HPDE6-E6E7 (cell line): ENCODE measurements around the gene TNNI3K.

Source experiments
- DNase-seq: peaks from one replicate; pipeline ENCODE4 v3.0.0; 2011; ENCODE audit warnings: missing footprints; ENCODE audit errors: extremely low spot score

The TNNI3K gene

GRCh38 chr1:74571891-74572290, 336.7 kb downstream of the TNNI3K start:
- DNase-seq = no peak

GRCh38 chr1:74578101-74578500, 342.9 kb downstream of the TNNI3K start:
- no peak for DNase-seq

- DNase-seq = no peak
Measured at GRCh38 chr1:74579425-74579824, 344.2 kb downstream of the TNNI3K start.

DNA sequence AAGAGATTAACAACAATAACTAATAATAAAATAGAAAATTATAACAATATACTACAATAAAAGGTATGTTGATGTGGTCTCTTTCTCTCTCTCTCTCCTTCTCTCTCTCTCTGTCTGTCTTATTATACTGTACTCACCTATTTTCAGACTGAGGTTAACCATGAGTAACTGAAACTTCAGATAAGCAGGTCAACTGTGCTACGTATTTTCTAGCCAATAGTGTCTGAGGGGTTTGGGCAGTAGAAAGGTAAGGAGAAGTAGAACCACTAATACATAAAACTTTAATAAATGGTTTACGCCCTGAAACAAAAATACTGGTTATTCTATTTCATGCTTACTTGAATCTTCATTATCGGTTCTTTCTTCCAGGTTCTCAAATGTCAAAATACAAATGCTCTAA, 348.2 kb downstream of the TNNI3K start:
- no peak for DNase-seq

DNA sequence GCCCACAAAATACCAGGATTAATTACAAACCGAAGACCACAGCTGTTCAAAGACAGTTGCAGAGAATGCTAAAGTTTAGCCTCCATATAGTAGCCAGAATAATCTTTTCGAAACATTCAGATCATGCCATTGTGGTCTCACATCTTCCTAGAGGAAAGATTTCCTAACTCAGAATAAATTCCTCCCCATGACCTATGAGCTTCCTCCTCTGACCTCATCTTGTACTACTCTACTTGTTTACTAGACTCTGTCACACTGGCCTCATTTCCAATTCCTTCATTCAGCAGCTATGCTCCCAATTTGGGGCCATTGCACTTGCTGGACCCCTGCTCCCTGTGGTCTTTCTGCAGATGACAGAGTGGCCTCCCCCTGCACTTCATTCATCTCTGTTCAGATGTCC, 349.0 kb downstream of the TNNI3K start:
- no peak for DNase-seq

GRCh38 chr1:74586253-74586897, 351.2 kb downstream of the TNNI3K start:
- no peak for DNase-seq

- no peak for DNase-seq
Measured at GRCh38 chr1:74587888-74588287, 352.7 kb downstream of the TNNI3K start.

DNA sequence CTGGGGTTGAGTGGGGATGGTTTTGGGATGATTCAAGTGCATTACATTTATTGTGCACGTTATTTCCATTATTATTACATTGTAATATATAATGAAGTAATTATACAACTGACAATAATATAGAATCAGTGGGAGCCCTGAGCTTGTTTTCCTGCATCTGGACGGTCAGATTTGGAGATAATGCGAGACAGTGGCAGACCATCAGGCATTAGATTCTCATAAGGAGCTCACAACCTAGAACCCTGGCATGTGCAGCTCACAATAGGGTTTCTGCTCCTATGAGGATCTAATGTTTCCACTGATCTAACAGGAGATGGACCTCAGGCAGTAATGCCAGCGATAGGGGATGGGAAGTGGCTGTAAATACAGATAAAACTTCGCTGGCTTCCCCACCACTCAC, 355.1 kb downstream of the TNNI3K start:
- no peak for DNase-seq

DNA sequence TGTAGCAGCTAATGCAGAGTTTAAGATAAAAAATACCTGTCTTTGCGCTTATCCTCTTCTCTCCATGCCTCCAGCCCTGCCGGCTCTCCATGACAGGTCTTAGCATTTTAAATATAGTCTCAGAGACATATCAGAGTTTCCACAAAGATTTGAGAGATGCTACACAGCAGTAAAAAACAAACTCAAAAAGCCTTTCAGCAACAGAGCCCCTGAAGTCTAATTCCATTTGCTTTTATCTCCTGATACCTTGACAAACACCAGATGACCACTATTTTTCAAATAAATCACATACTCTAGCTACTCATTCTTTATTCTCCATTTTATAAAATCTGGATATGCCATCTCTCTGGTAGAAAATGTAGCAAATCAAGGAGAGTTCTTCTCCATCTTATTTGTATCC, 356.8 kb downstream of the TNNI3K start:
- DNase-seq = no peak

DNA sequence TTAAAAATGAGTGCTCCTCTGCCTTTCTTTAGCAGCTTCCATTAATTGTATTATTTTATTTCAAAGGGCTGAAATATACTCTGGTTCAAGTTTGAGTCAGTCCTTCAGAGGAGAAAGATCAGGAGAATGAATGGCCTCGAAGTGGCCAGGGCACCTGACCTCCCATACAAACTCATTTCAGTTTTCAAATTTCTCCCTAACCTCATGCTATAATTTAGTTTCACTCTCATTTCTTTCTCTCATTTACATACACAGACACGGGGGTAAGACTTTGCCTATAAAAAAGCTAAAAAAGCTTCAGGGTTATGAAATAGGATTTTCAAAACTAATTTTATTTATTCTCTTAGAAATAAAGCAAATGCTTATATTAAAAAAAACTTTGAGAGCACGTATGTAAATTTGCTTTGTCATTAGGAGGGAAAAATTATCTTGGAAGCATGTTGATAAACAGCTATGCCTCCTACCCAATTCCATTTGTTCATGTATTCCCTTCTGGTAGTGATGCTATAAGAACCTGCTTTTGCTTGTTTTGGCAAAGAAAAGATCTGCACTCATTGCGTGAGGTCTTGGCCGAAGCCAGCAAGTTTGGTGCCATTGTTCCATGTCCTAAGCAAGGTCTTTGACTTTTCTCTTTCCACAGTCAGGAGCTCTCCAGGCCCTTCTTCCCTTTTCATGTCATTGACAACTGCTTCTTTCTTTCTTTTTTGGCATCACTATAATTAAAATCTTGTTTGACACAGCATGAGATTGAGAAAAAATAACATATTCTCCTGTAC, 357.6 kb downstream of the TNNI3K start:
- no peak for DNase-seq
